ENCODE results near the gene SRSF6.
A peak's percentile ranks its signal among the peaks of the same experiment; 100 is the strongest.

SRSF6 gene

GRCh38 chr20:43465625-43465943 lies 7.9 kb downstream of the SRSF6 start:
- no peak for TF ChIP-seq EZH2phosphoT487 (IDR thresholded peaks at IDR 0.05; ENCODE audit: borderline replicate concordance)
- TF ChIP-seq CTCF (conservative IDR thresholded peaks at IDR 0.05; ENCODE audit: low read length) = no peak
- H4K20me1 ChIP-seq (ENCODE audit: insufficient read depth, low read length, poor library complexity, severe bottlenecking) = peaks cover 53% of the 10 kb centered on the region
- H2AFZ ChIP-seq (ENCODE audit: low read length) = no peak overlapping the region
- no peaks in the 10 kb centered on the region for H3K27me3 ChIP-seq (ENCODE audit: insufficient read depth, low read length, poor library complexity, severe bottlenecking)
- no peak overlapping the region for H3K4me2 ChIP-seq (ENCODE audit: low read depth, low read length, poor library complexity, severe bottlenecking)
- H3K36me3 ChIP-seq (ENCODE audit: insufficient read depth, low read length) = peaks cover 52% of the 10 kb centered on the region
- no peaks in the 10 kb centered on the region; the same call in 1 of the 2 replicates for H3F3A ChIP-seq (ENCODE audit: low read depth)
- no peak overlapping the region for H3K4me3 ChIP-seq (ENCODE audit: low read length, poor library complexity, severe bottlenecking)
- H3K9ac ChIP-seq (ENCODE audit: low read depth, low read length, poor library complexity, severe bottlenecking) = no peak overlapping the region
- peaks cover 40% of the 10 kb centered on the region for H3K79me2 ChIP-seq (ENCODE audit: insufficient read depth, low read length)
- peaks cover 27% of the 10 kb centered on the region for H3K4me1 ChIP-seq (ENCODE audit: insufficient read depth, low read length, poor library complexity, severe bottlenecking)
- no peaks in the 10 kb centered on the region for H3K9me3 ChIP-seq (ENCODE audit: insufficient read depth, low read depth, low read length)
- no peaks in the 10 kb centered on the region for H3K9me2 ChIP-seq (replicated peaks; ENCODE audit: low read depth, low read length)

- Histone ChIP-seq H3K4me1 (ENCODE audit: insufficient read depth, low read length, poor library complexity, severe bottlenecking) (peaks cover 10% of the 10 kb centered on the region), H3K9ac (ENCODE audit: low read depth, low read length, poor library complexity, severe bottlenecking) (no peak overlapping the region), H4K20me1 (ENCODE audit: insufficient read depth, low read length, poor library complexity, severe bottlenecking) (peaks cover 34% of the 10 kb centered on the region), H3F3A (ENCODE audit: low read depth) (no peaks in the 10 kb centered on the region; the same call in 1 of the 2 replicates), H3K4me2 (ENCODE audit: low read depth, low read length, poor library complexity, severe bottlenecking) (no peak overlapping the region), H3K27me3 (ENCODE audit: insufficient read depth, low read length, poor library complexity, severe bottlenecking) (no peaks in the 10 kb centered on the region), H3K9me3 (ENCODE audit: insufficient read depth, low read depth, low read length) (no peaks in the 10 kb centered on the region), H3K36me3 (ENCODE audit: insufficient read depth, low read length) (peaks cover 33% of the 10 kb centered on the region), H2AFZ (ENCODE audit: low read length) (no peak overlapping the region), H3K4me3 (ENCODE audit: low read length, poor library complexity, severe bottlenecking) (no peak overlapping the region), H3K79me2 (ENCODE audit: insufficient read depth, low read length) (peaks cover 20% of the 10 kb centered on the region), H3K9me2 (replicated peaks; ENCODE audit: low read depth, low read length) (no peaks in the 10 kb centered on the region)
- TF ChIP-seq CTCF (conservative IDR thresholded peaks at IDR 0.05; ENCODE audit: low read length) = no peak
- TF ChIP-seq EZH2phosphoT487 (IDR thresholded peaks at IDR 0.05; ENCODE audit: borderline replicate concordance) = no peak
Observed at GRCh38 chr20:43467589-43467988, 9.9 kb downstream of the SRSF6 start.

DNA sequence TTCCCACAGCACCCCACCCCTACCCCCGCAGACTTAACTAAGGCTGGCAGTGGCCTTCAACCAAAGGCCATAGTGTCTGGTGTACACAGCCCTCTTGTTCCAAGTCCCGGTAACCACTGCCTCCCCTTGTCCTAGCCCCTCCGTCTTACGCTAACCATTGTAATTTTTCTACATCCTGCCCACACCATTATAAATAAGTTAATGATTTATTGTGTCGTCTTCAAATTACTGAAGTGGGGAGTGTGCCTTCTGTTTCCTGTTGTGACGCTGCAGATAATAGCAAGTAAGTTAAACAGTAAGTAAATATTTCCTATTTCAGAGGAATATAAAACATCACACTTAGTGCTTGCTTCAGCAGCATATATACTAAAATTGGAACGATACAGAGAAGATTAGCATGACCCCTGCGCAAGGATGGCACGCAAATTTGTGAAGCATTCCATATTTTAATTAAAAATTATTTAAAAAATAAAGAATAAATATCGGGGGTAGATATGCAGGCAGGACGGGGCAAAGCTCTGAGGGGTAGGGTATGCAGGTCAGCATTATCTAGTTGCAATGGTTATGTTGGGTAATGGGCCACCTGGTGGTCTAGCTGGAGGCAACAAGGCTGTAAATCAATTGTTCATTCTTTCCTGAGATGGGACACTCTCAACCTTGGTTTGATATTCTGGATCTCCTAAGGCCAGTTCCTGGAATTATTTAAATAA lies 15.1 kb downstream of the SRSF6 start:
- Histone ChIP-seq H3K9me3 (ENCODE audit: insufficient read depth, low read depth, low read length) (no peaks in the 10 kb centered on the region), H3K27me3 (ENCODE audit: insufficient read depth, low read length, poor library complexity, severe bottlenecking) (no peaks in the 10 kb centered on the region), H3K4me1 (ENCODE audit: insufficient read depth, low read length, poor library complexity, severe bottlenecking) (no peaks in the 10 kb centered on the region), H3K9me2 (replicated peaks; ENCODE audit: low read depth, low read length) (no peaks in the 10 kb centered on the region), H3K4me2 (ENCODE audit: low read depth, low read length, poor library complexity, severe bottlenecking) (no peak overlapping the region), H3K9ac (ENCODE audit: low read depth, low read length, poor library complexity, severe bottlenecking) (no peak overlapping the region), H3F3A (ENCODE audit: low read depth) (no peaks in the 10 kb centered on the region), H3K36me3 (ENCODE audit: insufficient read depth, low read length) (no peaks in the 10 kb centered on the region), H4K20me1 (ENCODE audit: insufficient read depth, low read length, poor library complexity, severe bottlenecking) (no peaks in the 10 kb centered on the region), H3K79me2 (ENCODE audit: insufficient read depth, low read length) (no peaks in the 10 kb centered on the region), H2AFZ (ENCODE audit: low read length) (no peak overlapping the region), H3K4me3 (ENCODE audit: low read length, poor library complexity, severe bottlenecking) (no peak overlapping the region)
- TF ChIP-seq CTCF (conservative IDR thresholded peaks at IDR 0.05; ENCODE audit: low read length) (peak; percentile 33), EZH2phosphoT487 (IDR thresholded peaks at IDR 0.05; ENCODE audit: borderline replicate concordance) (no peak)

Data from Loucy (cell line).